NT2/D1 (cell line): ENCODE measurements around the gene NKX6-2.

ENCODE experiments used
- DNase-seq: peaks from one replicate; pipeline ENCODE4 v3.0.0-alpha.2; 2011; ENCODE audit warnings: low read depth, low spot score
- H3K27me3 ChIP-seq: 2 replicates; pipeline ENCODE4 v1.6.0; 2011; ENCODE audit warnings: mild to moderate bottlenecking; ENCODE audit not compliant: insufficient read length, insufficient read depth
- H3K36me3 ChIP-seq: 2 replicates; pipeline ENCODE4 v1.6.1; 2011; ENCODE audit warnings: mild to moderate bottlenecking, low read length, mixed read lengths; ENCODE audit not compliant: insufficient read depth, insufficient read length
- H3K4me1 ChIP-seq: 2 replicates; pipeline ENCODE4 v1.5.1; 2011; ENCODE audit not compliant: insufficient read depth, insufficient read length
- H3K4me3 ChIP-seq: 2 replicates; pipeline ENCODE4 v1.5.1; 2011; ENCODE audit warnings: low read depth; ENCODE audit not compliant: insufficient read length
- H3K9ac ChIP-seq: 2 replicates; pipeline ENCODE4 v1.6.0; 2011; ENCODE audit warnings: low read depth; ENCODE audit not compliant: insufficient read length
- H3K9me3 ChIP-seq: 2 replicates; pipeline ENCODE4 v1.5.1; 2011; ENCODE audit warnings: mild to moderate bottlenecking, low read length; ENCODE audit not compliant: insufficient read depth
- SUZ12 ChIP-seq: IDR thresholded peaks from 2 replicates; pipeline ENCODE4 v1.6.1; 2011; ENCODE audit not compliant: insufficient read length, insufficient read depth; ENCODE audit errors: extremely low read depth
- YY1 ChIP-seq: IDR thresholded peaks from 2 replicates; pipeline ENCODE4 v1.6.1; 2011; ENCODE audit not compliant: insufficient read length, insufficient read depth
- ZNF274 ChIP-seq: IDR thresholded peaks from 2 replicates; pipeline ENCODE4 v1.6.1; 2011; ENCODE audit warnings: mild to moderate bottlenecking, low read depth, low read length

The NKX6-2 gene

GRCh38 chr10:132765435-132765834 is 20.5 kb downstream of the NKX6-2 start:
- DNase-seq: no peak
- Histone ChIP-seq H3K4me3 (no peak overlapping the region), H3K9me3 (peaks cover 10% of the 10 kb centered on the region; the same call in 1 of the 2 replicates), H3K4me1 (no peaks in the 10 kb centered on the region), H3K9ac (no peak overlapping the region), H3K27me3 (no peaks in the 10 kb centered on the region), H3K36me3 (peaks cover 11% of the 10 kb centered on the region)
- TF ChIP-seq SUZ12: no peak
- TF ChIP-seq YY1: no peak
- no peak for TF ChIP-seq ZNF274

GRCh38 chr10:132764108-132764507 is 21.8 kb downstream of the NKX6-2 start:
- Histone ChIP-seq H3K4me1 (no peaks in the 10 kb centered on the region), H3K9me3 (peaks cover 10% of the 10 kb centered on the region; the same call in 1 of the 2 replicates), H3K27me3 (no peaks in the 10 kb centered on the region), H3K4me3 (no peak overlapping the region), H3K9ac (no peak overlapping the region), H3K36me3 (peaks cover 6% of the 10 kb centered on the region)
- TF ChIP-seq ZNF274 (no peak), YY1 (no peak), SUZ12 (no peak)
- no peak for DNase-seq

- H3K9ac ChIP-seq: no peak overlapping the region
- DNase-seq: no peak
- peaks cover 3% of the 10 kb centered on the region for H3K36me3 ChIP-seq
- no peak for TF ChIP-seq YY1
- TF ChIP-seq SUZ12: no peak
- TF ChIP-seq ZNF274: no peak
- no peaks in the 10 kb centered on the region for H3K4me1 ChIP-seq
- H3K4me3 ChIP-seq: no peak overlapping the region
- H3K9me3 ChIP-seq: peaks cover 10% of the 10 kb centered on the region; the same call in 1 of the 2 replicates
- no peaks in the 10 kb centered on the region for H3K27me3 ChIP-seq
These were observed 22.4 kb downstream of the NKX6-2 start for GRCh38 chr10:132763545-132763944.

- TF ChIP-seq ZNF274 (no peak), YY1 (no peak), SUZ12 (no peak)
- DNase-seq: no peak
These were observed 23.7 kb downstream of the NKX6-2 start for GRCh38 chr10:132762267-132762666.

GRCh38 chr10:132761395-132762060 is 24.4 kb downstream of the NKX6-2 start:
- no peaks in the 10 kb centered on the region for H3K36me3 ChIP-seq
- peaks cover 10% of the 10 kb centered on the region; the same call in 1 of the 2 replicates for H3K9me3 ChIP-seq
- H3K4me1 ChIP-seq: no peaks in the 10 kb centered on the region
- H3K4me3 ChIP-seq: no peak overlapping the region
- H3K9ac ChIP-seq: no peak overlapping the region
- no peaks in the 10 kb centered on the region for H3K27me3 ChIP-seq
- TF ChIP-seq ZNF274 (no peak), SUZ12 (no peak), YY1 (no peak)
- no peak for DNase-seq

More at GRCh38 chr10:132762267-132762666, 23.7 kb downstream of the NKX6-2 start:
- Histone ChIP-seq H3K27me3 (no peaks in the 10 kb centered on the region), H3K9ac (no peak overlapping the region), H3K9me3 (peaks cover 10% of the 10 kb centered on the region; the same call in 1 of the 2 replicates), H3K4me1 (no peaks in the 10 kb centered on the region), H3K4me3 (no peak overlapping the region), H3K36me3 (no peaks in the 10 kb centered on the region)

- TF ChIP-seq YY1 (no peak), ZNF274 (no peak), SUZ12 (no peak)
- DNase-seq: no peak
- Histone ChIP-seq H3K4me1 (no peaks in the 10 kb centered on the region), H3K9me3 (peaks cover 10% of the 10 kb centered on the region; the same call in 1 of the 2 replicates), H3K36me3 (peaks cover 5% of the 10 kb centered on the region), H3K4me3 (no peak overlapping the region), H3K27me3 (no peaks in the 10 kb centered on the region), H3K9ac (no peak overlapping the region)
These were observed 27.1 kb downstream of the NKX6-2 start for GRCh38 chr10:132758865-132759264.

- no peak for TF ChIP-seq ZNF274
- TF ChIP-seq YY1: no peak
- no peak for TF ChIP-seq SUZ12
- no peaks in the 10 kb centered on the region for H3K4me1 ChIP-seq
- peaks cover 5% of the 10 kb centered on the region for H3K36me3 ChIP-seq
- no peaks in the 10 kb centered on the region for H3K27me3 ChIP-seq
- peaks cover 9% of the 10 kb centered on the region; the same call in 1 of the 2 replicates for H3K9me3 ChIP-seq
- no peak overlapping the region for H3K4me3 ChIP-seq
- H3K9ac ChIP-seq: no peak overlapping the region
- DNase-seq: no peak
These were observed 28.8 kb downstream of the NKX6-2 start for GRCh38 chr10:132757171-132757570.
